CD4-positive, alpha-beta T cell treated with Interleukin-15 for 4 hours (primary cell): ENCODE data around the gene DDA1.
"Not testable (repeated sequence)": the region's sequence is repeated elsewhere in the genome, so short reads cannot be mapped to it uniquely, and the experiment has no call there.

Experiments
- DNase-seq: peaks from one replicate; pipeline ENCODE4 v3.0.0-alpha.2; 2020; ENCODE audit warnings: low spot score

The DDA1 gene

GRCh38 chr19:17309198-17309964 is at the start of gene DDA1:
Gene DDA1 (plus strand): TSS chr19:17309563. CDS start chr19:17309655, 92 bp downstream.
- peak; percentile 100 for DNase-seq

GRCh38 chr19:17259934-17260333 is 49.4 kb upstream of the DDA1 start:
- DNase-seq = no peak

GRCh38 chr19:17260842-17261325 is 48.5 kb upstream of the DDA1 start:
- DNase-seq = peak; percentile 91

- DNase-seq = no peak
Observed at GRCh38 chr19:17262557-17262956, 46.8 kb upstream of the DDA1 start.

- DNase-seq = no peak
Observed at GRCh38 chr19:17263712-17264640, 45.4 kb upstream of the DDA1 start.

GRCh38 chr19:17264641-17264979 is 44.8 kb upstream of the DDA1 start, which contains the start of gene USHBP1:
Gene USHBP1 (minus strand): TSS chr19:17264745. CDS start chr19:17264299, 446 bp downstream.
- no peak for DNase-seq

GRCh38 chr19:17266026-17266425 is 43.3 kb upstream of the DDA1 start:
- DNase-seq = no peak

- DNase-seq = no peak
Observed at GRCh38 chr19:17266589-17266974, 42.8 kb upstream of the DDA1 start.

GRCh38 chr19:17266975-17267788 is 42.2 kb upstream of the DDA1 start, which contains the start of gene BABAM1:
Gene BABAM1 (plus strand): TSS chr19:17267443. CDS start chr19:17268807, 1,364 bp downstream.
- DNase-seq = peak; percentile 98

- DNase-seq = no peak
Observed at GRCh38 chr19:17268754-17269153, 40.6 kb upstream of the DDA1 start.

GRCh38 chr19:17274892-17275291 is 34.5 kb upstream of the DDA1 start:
- not testable (repeated sequence) for DNase-seq

GRCh38 chr19:17275441-17276175 is 33.8 kb upstream of the DDA1 start:
- no peak for DNase-seq

GRCh38 chr19:17279436-17279835 is 29.9 kb upstream of the DDA1 start:
- DNase-seq = no peak

- peak; percentile 10 for DNase-seq
Observed at GRCh38 chr19:17281391-17282304, 27.7 kb upstream of the DDA1 start, which contains the start of gene ANKLE1. Gene ANKLE1 (plus strand): TSS chr19:17281901. CDS start chr19:17281921, 20 bp downstream.

GRCh38 chr19:17282488-17283125 is 26.8 kb upstream of the DDA1 start:
- peak; percentile 76 for DNase-seq

- no peak for DNase-seq
Observed at GRCh38 chr19:17283504-17283996, 25.8 kb upstream of the DDA1 start.

GRCh38 chr19:17285415-17286135 is 23.8 kb upstream of the DDA1 start:
- DNase-seq = no peak

- DNase-seq = no peak
Observed at GRCh38 chr19:17286263-17286662, 23.1 kb upstream of the DDA1 start.

- DNase-seq = no peak
Observed at GRCh38 chr19:17286752-17287151, 22.6 kb upstream of the DDA1 start.
